Cardiac fibroblast (primary cell): Measurements from ENCODE around the gene USP3.
"Not testable (repeated sequence)": the region's sequence is repeated elsewhere in the genome, so short reads cannot be mapped to it uniquely, and the experiment has no call there.

Experiments used
- DNase-seq, 2 donors: peaks; one replicate each; pipeline versions ENCODE4 v3.0.0 to v3.0.0-alpha.2; 2010; ENCODE audit warnings: low read depth in 2 of 2
- H3K4me3 ChIP-seq, 2 donors: replicated peaks in 1 of 2; 1 replicate in 1 of 2; 2 replicates in 1 of 2; pipeline ENCODE4 v1.5.1; 2011; ENCODE audit warnings: low read depth in 2 of 2, low read length in 2 of 2, mild to moderate bottlenecking in 2 of 2, moderate library complexity in 1 of 2
- CTCF ChIP-seq: IDR thresholded peaks from one replicate; pipeline ENCODE4 v1.5.1; 2011; ENCODE audit warnings: low read depth, mild to moderate bottlenecking, low read length, inconsistent platforms

USP3 gene

GRCh38 chr15:63483521-63484371, 20.6 kb upstream of the USP3 start:
- H3K4me3 ChIP-seq, result no peak overlapping the region
- TF ChIP-seq CTCF, result no peak
- DNase-seq, result peak; percentile 80 to 86

- no peak overlapping the region for H3K4me3 ChIP-seq
- DNase-seq, result no peak
- no peak for TF ChIP-seq CTCF
Observed at GRCh38 chr15:63484433-63485186, 19.8 kb upstream of the USP3 start.

- DNase-seq, result peak; percentile 80
- no peak overlapping the region for H3K4me3 ChIP-seq
- TF ChIP-seq CTCF, result peak; percentile 98
Observed at GRCh38 chr15:63487076-63487757, 17.2 kb upstream of the USP3 start.

- not testable (repeated sequence) for H3K4me3 ChIP-seq, DNase-seq
Observed at GRCh38 chr15:63487758-63488397, 16.5 kb upstream of the USP3 start.

GRCh38 chr15:63488398-63488960, 15.9 kb upstream of the USP3 start:
- no peak for TF ChIP-seq CTCF
- H3K4me3 ChIP-seq, result no peak overlapping the region

GRCh38 chr15:63489352-63489751, 15.0 kb upstream of the USP3 start:
- no peak for DNase-seq
- H3K4me3 ChIP-seq, result no peak overlapping the region
- no peak for TF ChIP-seq CTCF

More at GRCh38 chr15:63488398-63488960, 15.9 kb upstream of the USP3 start:
- no peak for DNase-seq
